AG04449 (cell line): ENCODE data around the gene FGF3.

Experiments used
- CTCF ChIA-PET: fragments of 350-600 bp; formaldehyde crosslinking; extraction: SDS; loops from one replicate; lab custom pipeline; 2021; ENCODE audit warnings: antibody characterized with exemption; lab: Yijun Ruan, JAX
- POLR2A ChIA-PET: fragments of 400-600, 350-600 bp; formaldehyde crosslinking; extraction: SDS; loops from one replicate; lab custom pipeline; 2020; ENCODE audit warnings: antibody characterized with exemption, inconsistent platforms; lab: Yijun Ruan, JAX
- DNase-seq: peaks from one replicate; pipeline ENCODE4 v3.0.0-alpha.2; 2010; ENCODE audit warnings: low read depth, low spot score
- H3K4me3 ChIP-seq: 2 replicates; pipeline ENCODE4 v1.5.1; 2011; ENCODE audit warnings: low read depth, mild to moderate bottlenecking, control low read depth, low read length
- TF ChIP-seq, protein P1 (sequence below): IDR thresholded peaks from one replicate; pipeline ENCODE4 v1.5.1; 2011; ENCODE audit warnings: mild to moderate bottlenecking, moderate library complexity, low read length, control low read depth, inconsistent platforms; ENCODE audit not compliant: insufficient read depth; ENCODE audit errors: missing control alignments

Gene FGF3

DNA sequence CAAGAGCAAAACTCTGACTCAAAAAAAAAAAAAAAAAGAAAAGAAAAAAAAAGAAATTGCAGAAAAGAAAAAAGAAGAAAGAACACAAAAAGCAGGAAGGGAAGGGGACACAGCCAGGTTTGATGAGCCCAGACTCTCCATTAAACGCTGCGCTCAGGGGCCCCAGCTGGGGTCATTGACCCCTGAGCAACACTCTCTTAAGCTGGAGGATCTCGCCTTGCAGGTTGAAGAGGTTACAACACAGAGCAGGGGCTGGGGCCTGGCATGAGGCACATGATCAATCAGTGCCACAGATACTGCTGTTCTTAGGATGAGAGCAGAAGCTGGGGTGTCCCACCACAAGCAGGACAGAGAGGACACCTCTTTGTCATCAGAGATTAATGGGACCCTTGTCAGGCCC lies 7.8 kb downstream of the FGF3 start:
- POLR2A ChIA-PET: no interaction called here
- no peak for DNase-seq
- H3K4me3 ChIP-seq: no peak overlapping the region
- TF ChIP-seq, protein P1, sequence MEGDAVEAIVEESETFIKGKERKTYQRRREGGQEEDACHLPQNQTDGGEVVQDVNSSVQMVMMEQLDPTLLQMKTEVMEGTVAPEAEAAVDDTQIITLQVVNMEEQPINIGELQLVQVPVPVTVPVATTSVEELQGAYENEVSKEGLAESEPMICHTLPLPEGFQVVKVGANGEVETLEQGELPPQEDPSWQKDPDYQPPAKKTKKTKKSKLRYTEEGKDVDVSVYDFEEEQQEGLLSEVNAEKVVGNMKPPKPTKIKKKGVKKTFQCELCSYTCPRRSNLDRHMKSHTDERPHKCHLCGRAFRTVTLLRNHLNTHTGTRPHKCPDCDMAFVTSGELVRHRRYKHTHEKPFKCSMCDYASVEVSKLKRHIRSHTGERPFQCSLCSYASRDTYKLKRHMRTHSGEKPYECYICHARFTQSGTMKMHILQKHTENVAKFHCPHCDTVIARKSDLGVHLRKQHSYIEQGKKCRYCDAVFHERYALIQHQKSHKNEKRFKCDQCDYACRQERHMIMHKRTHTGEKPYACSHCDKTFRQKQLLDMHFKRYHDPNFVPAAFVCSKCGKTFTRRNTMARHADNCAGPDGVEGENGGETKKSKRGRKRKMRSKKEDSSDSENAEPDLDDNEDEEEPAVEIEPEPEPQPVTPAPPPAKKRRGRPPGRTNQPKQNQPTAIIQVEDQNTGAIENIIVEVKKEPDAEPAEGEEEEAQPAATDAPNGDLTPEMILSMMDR: no peak
- CTCF ChIA-PET: no interaction called here

DNA sequence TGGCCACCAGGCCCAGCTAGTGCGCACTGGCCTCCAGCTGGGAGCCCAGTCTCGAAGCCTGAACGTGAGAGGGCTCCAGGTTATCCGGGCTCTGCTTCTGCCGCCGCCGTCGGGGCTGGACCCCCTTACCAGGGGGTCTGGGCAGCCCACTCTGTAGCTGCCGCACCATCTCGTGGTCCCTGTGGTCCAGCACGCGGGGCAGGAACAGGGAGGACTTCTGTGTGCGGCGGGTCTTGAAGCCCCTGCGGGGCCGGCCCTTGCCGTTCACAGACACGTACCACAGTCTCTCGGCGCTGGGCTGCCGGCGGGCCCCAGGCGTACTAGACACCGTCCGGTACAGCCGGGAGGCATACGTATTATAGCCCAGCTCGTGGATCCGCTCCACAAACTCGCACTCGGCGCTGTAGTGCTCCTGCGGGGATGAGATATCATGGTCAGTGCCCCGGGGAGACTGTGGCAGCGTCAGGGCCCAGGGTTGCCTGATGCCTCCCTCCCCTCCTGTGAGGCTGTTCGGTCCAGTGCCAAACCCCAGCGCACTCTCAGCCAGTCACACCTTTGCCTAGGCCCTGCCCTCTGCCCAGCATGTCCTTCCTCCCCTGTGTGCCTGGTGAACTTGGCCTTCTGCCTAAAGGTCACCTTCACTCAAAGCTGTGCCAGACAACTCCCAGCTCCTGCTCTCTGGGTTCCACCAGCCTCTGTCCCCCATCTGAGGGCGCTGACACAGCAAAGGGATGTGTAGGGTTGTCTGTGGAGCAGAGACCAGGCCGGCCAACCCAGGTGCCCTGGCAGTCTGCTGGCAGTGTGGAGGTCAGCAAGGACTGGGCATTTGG lies 8.7 kb downstream of the FGF3 start:
- POLR2A ChIA-PET: no interaction called here
- CTCF ChIA-PET: no interaction called here

DNA sequence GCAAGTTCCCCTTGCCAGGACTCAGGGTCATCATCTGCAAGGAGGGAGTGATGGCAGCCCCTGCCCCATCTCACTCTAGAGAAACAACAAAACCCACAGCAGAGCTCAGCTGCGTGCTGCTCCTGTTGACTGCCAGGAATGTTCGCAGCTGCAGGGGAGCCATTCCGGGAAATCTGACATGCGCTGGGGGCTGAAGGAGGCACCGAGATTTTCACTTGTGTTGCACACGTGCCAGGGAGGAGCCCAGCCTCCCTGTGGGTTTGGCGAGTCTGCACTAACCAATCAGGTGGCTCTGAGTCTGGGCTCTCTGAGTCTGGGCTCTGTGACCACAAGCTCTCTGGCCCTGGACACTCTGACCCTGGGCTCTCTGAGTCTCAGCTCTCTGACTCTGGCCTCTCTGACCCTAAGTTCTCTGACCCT lies 10.5 kb downstream of the FGF3 start:
- POLR2A ChIA-PET: no interaction called here
- DNase-seq: no peak
- H3K4me3 ChIP-seq: no peak overlapping the region
- CTCF ChIA-PET: no interaction called here
- TF ChIP-seq, protein P1: no peak

More for the DNA sequence above, 8.7 kb downstream of the FGF3 start:
- no peak overlapping the region for H3K4me3 ChIP-seq
- no peak for DNase-seq
- TF ChIP-seq, protein P1: no peak

DNA sequence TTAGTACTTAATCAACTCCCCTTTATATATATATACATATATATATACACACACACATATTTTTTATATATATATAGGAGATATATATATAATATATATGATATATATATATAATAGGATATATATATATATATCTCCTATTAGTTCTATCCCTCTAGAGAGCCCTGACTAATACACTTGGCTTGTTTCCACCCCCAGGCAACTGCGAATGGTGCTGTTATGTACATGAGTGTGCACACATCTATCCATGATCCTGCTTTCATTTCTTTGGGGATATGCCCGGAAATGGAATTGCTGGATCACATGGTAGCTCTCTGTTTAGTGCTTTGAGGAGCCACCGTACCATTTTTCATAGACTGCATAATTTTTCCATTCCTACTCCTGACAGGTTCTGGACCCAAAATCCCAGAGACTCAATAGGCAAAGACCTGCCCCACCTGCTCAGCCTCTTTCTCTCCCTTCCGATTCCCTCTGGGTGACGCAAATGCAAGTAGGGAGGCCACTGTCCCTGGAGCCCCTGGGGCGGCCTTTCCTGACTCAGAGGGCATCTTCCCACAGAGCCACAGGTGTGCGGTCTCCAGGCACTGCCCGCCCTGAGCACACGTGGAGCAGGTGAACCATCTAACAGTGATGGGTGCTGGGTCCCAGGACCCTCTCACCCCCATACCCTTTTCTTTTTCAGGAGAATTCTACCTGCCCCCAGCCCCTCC lies 12.0 kb downstream of the FGF3 start:
- H3K4me3 ChIP-seq: no peak overlapping the region
- TF ChIP-seq, protein P1: no peak
- ChIA-PET POLR2A (no interaction called here), CTCF (no interaction called here)
- no peak for DNase-seq

DNA sequence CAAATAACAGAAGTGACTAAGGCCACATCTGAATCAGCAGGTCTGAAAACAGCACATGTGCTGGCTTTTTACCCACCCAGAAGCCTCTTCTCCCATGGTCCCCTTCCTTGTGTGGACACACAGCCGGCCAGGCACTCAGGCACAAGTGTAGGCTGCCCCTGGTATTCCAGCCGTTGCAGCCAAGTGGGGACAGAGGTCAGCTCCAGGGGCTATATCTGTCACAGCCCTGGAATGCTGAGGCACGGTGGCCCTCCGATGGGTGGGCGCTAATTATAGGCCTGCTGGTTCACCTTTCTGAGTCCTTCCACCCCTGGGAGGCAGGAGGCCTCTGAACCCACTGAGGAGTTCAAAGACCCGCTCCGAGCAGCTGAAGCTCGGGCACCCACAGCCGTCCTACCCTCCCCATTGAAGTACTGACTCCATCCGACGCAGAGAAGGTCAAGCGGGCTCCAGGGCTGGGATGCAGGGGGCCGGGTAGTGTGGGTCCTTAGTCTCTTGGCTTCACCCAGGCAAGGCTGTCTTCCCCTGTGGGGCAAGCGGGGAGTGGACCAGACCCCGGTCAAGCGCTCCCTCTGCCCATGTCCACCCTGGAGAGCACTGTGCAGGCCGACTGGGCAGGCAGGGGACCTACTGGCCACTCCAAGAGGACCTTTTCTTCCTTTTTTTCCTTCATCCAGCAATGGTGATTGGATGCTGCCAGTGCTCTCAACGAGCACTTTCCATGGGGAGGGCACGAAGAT lies 14.3 kb downstream of the FGF3 start:
- no peak overlapping the region for H3K4me3 ChIP-seq
- no peak for DNase-seq
- POLR2A ChIA-PET: no interaction called here
- CTCF ChIA-PET: interaction anchor here (1.2 to 1.4 kb wide), 2 partner anchors 10 to 12 kb away, joined by 3 read pairs; no protein-coding TSS in a partner anchor
- TF ChIP-seq, protein P1: no peak
